AG04450 (cell line): ENCODE measurements around the gene SPDYE3. TPM values are rescaled to one million over a fixed set of nuclear protein-coding genes. Genes with fewer than 3 reads are reported as not detected.
"Not testable (repeated sequence)": the region's sequence is repeated elsewhere in the genome, so short reads cannot be mapped to it uniquely, and the experiment has no call there.

Source experiments
- CTCF ChIA-PET: fragments of 300-600, 350-600 bp; formaldehyde crosslinking; extraction: SDS; loops from one replicate; lab custom pipeline; 2022; ENCODE audit warnings: antibody characterized with exemption, inconsistent platforms; lab: Charles Lee
- POLR2A ChIA-PET: fragments of 350-600 bp; formaldehyde crosslinking; extraction: SDS; loops from one replicate; lab custom pipeline; 2021; ENCODE audit warnings: antibody characterized with exemption, inconsistent platforms; lab: Yijun Ruan, JAX
- DNase-seq: peaks from one replicate; pipeline ENCODE4 v3.0.0-alpha.2; 2011; ENCODE audit warnings: low read depth, low spot score
- H3K27ac ChIP-seq: one replicate; pipeline ENCODE4 v1.5.1; 2012; ENCODE audit warnings: low read depth, low read length, control low read depth
- H3K27me3 ChIP-seq: one replicate; pipeline ENCODE4 v1.6.0; 2012; ENCODE audit warnings: low read length; ENCODE audit not compliant: control insufficient read depth, insufficient read depth
- H3K4me3 ChIP-seq: 2 replicates; pipeline ENCODE4 v1.5.1; 2011; ENCODE audit warnings: mild to moderate bottlenecking, low read depth, low read length, control low read depth
- H3K9me3 ChIP-seq: 2 replicates; pipeline ENCODE4 v1.5.1; 2012; ENCODE audit warnings: low read length; ENCODE audit not compliant: control insufficient read depth, insufficient read depth
- polyA minus RNA-seq: library from RNA; depleted of rRNA, polyadenylated mRNA; stranded (reverse); fragments of >200 nt; gene quantifications from 2 replicates; pipeline ENCODE4 v1.2.3, GENCODE V29; 2011; rRNA and poly(A)+ RNA removed
- polyA plus RNA-seq: library from polyadenylated mRNA; depleted of rRNA; stranded (reverse); fragments of >200 nt; gene quantifications from 2 replicates; pipeline ENCODE4 v1.2.3, GENCODE V29; 2011; rRNA removed
- TF ChIP-seq, protein P1 (sequence below): IDR thresholded peaks from 2 replicates; pipeline ENCODE4 v1.5.1; 2011; ENCODE audit warnings: low read depth, low read length, control low read depth, inconsistent platforms

Gene SPDYE3, protein sequence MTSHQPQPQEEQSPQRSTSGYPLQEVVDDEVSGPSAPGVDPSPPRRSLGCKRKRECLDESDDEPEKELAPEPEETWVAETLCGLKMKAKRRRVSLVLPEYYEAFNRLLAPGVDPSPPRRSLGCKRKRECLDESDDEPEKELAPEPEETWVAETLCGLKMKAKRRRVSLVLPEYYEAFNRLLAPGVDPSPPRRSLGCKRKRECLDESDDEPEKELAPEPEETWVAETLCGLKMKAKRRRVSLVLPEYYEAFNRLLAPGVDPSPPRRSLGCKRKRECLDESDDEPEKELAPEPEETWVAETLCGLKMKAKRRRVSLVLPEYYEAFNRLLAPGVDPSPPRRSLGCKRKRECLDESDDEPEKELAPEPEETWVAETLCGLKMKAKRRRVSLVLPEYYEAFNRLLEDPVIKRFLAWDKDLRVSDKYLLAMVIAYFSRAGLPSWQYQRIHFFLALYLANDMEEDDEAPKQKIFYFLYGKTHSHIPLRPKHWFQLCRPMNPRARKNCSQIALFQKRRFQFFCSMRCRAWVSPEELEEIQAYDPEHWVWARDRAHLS
- polyA plus RNA-seq, result not detected in 2 replicates
- polyA minus RNA-seq, result not detected in 2 replicates

DNA sequence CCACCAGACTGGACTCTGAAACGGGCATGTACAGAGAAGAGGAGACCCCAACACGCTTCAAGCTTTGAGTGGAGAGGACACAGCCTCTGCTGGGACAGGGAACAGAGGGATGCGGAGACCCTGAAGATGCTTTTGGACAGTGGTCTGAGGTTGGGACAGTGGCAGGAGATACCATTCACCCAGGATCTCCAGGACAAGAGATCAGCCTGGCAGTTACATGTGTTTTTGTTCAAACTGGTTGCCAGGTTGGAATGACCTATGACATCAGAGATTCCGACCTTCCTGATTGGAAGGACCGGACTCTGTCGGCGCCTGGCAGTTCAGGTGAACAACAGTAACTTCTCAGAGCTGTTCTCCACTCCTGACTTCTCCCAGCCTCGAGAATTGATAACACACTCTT lies at the start of gene SPDYE3:
TSS of gene SPDYE3 (plus strand) at position 301 of the 400 bp plus-strand sequence. CDS start 184 bp downstream, outside the sequence.
- H3K4me3 ChIP-seq, H3K9me3 ChIP-seq, H3K27ac ChIP-seq, CTCF ChIA-PET, DNase-seq, H3K27me3 ChIP-seq, POLR2A ChIA-PET: not testable (repeated sequence)

DNA sequence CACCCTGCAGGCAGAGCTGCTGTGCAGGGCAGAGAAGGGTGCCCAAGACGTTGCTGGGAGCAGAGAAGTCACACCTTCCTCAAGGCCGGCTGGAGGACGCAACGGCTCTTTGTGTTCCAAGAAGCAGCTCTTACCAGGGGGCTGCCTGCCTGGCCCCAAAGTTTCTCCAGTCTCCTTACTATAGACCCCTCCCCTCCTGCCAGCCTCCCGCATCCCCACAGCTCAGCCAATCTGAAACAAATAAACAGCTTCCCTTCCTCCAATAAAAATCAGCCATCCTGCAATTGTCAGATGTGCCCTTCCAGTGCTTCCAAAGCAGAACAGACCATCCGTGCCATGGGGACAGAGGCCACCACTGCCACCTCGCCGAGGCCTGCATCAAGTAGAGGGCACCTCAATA lies 47.5 kb upstream of the SPDYE3 start:
- H3K4me3 ChIP-seq, H3K27me3 ChIP-seq, DNase-seq, H3K9me3 ChIP-seq, H3K27ac ChIP-seq, POLR2A ChIA-PET, CTCF ChIA-PET: not testable (repeated sequence)

DNA sequence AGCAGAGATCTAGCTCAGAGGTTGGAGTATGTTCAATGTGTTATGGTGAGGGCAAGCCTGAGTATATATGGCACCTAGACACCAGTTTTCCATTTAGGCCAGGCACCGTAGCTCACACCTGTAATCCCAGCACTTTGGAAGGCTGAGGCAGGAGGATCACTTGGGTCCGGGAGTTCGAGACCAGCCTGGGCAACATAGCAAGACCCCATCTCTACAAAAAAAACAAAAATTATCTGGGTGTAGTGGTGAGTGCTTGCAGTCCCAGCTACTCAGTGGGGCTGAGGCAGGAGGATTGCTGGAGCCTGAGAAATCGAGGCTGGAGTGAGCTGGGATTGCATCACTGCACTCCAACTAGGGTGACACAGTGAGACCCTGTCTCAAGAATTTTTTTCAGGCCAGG lies 44.6 kb upstream of the SPDYE3 start:
- ChIA-PET POLR2A (interaction anchor here (0.7 kb wide), 1 partner anchor 162 kb away, joined by 5 read pairs; no protein-coding TSS in a partner anchor), CTCF (interaction anchor here (0.7 kb wide), 1 partner anchor 9 kb away, joined by 3 read pairs; no protein-coding TSS in a partner anchor)
- H3K27me3 ChIP-seq, DNase-seq, H3K27ac ChIP-seq, H3K4me3 ChIP-seq, H3K9me3 ChIP-seq: not testable (repeated sequence)

DNA sequence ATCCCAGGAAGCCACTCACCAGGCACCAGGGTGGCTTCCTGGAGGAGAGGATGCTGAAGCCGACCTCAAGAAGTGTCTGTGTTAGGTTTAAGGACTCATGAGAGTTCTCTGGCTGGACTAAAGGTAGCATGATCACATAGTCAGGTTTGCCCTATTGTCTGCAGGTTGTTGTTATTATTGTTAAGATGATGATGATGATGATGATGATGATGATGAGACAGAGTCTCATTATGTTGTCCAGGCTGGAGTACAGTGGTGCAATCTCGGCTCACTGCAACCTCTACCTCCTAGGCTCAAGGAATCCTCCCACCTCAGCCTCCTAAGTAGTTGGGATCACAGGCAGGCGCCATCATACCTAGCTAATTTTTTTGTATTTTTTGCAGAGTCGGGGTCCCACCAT lies 43.3 kb upstream of the SPDYE3 start:
- H3K27me3 ChIP-seq, H3K27ac ChIP-seq, CTCF ChIA-PET, POLR2A ChIA-PET, DNase-seq, H3K9me3 ChIP-seq, H3K4me3 ChIP-seq: not testable (repeated sequence)

DNA sequence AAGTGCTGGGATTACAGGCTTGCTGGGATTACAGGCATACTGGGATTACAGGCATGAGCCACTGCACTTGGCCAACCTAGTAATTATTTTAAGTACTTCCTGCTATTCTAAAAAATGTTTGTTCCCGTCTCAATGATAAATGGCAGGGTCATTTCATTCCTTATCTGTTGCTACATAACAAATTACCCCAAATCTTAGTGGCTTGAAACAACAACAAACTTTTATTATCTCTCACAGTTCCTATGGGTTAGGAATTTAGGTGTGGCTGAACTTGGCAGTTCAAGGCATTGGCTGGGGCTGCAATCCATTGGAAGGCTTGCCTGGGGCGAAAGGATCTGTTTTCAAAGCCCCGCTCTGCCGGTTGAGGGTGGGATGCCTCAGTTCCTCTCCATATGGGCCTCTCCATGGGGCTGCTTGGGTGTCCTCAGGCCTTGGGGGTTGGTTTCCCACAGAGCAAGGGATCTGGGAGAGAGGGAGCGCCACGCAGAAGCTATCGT lies 42.8 kb upstream of the SPDYE3 start:
- CTCF ChIA-PET, POLR2A ChIA-PET: not testable (repeated sequence)

DNA sequence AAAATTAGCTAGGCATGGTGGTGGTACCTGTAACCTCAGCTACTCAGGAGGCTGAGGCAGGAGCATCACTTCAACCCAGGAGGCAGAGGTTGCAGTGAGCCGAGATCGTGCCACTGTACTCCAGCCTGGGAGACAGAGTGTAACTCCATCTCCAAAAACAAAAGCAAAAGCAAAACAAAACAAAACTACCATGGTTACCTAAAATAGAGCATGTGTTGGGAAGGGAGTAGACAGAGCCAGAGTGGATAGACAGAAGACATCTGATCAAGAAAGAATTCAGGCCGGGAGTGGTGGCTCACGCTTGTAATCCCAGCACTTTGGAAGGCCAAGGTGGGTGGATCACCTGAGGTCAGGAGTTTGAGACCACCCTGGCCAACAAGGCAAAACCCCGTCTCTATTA lies 41.7 kb upstream of the SPDYE3 start:
- CTCF ChIA-PET, result interaction anchor here (0.6 kb wide), 1 partner anchor 21 kb away, joined by 4 read pairs; no protein-coding TSS in a partner anchor
- H3K4me3 ChIP-seq, H3K27me3 ChIP-seq, H3K9me3 ChIP-seq, POLR2A ChIA-PET, DNase-seq, H3K27ac ChIP-seq: not testable (repeated sequence)

More for the DNA sequence above, 42.8 kb upstream of the SPDYE3 start:
- not testable (repeated sequence) for H3K27ac ChIP-seq, H3K4me3 ChIP-seq, DNase-seq, H3K27me3 ChIP-seq, H3K9me3 ChIP-seq

DNA sequence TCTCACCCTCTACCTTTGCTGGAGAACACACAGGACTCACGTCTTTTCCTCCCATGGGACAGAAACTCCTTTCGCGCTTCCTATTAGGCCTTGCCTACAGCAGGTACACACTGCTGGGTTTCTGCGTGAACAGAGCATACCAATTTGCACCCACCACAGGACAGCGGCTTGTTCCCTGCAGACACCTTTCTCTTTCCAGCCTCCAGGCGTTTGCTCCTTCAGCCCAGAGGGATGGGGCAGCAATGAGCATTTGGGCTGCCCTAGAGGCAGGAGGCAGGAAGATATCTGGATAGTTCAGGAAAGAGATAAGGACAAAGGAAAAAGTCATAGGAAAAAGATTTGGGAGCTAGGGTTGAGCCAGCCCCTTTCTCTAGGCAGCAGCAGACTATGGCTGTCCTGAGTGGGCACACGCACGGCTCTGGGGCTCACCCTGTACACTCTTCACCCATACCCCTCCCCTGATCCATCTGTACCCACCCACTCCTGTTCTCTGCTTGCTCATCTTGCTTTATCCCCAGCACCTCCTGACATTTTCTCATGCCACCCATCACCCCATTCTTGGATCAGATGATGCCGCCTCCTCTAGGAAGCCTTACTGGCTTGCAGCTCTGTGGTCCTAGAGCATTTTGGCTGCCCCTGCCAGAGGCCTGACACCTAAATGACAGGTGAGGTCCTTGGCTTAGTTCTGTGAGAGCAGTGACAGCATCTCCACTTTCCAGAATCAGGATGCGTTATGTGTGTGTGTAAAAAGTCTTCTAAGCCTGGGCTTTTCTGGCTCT lies 40.7 kb upstream of the SPDYE3 start:
- no peak for DNase-seq
- Histone ChIP-seq H3K27ac (no peak overlapping the region), H3K4me3 (no peak overlapping the region), H3K27me3 (no peaks in the 10 kb centered on the region), H3K9me3 (no peaks in the 10 kb centered on the region)
- POLR2A ChIA-PET, result no interaction called here
- TF ChIP-seq, protein P1, sequence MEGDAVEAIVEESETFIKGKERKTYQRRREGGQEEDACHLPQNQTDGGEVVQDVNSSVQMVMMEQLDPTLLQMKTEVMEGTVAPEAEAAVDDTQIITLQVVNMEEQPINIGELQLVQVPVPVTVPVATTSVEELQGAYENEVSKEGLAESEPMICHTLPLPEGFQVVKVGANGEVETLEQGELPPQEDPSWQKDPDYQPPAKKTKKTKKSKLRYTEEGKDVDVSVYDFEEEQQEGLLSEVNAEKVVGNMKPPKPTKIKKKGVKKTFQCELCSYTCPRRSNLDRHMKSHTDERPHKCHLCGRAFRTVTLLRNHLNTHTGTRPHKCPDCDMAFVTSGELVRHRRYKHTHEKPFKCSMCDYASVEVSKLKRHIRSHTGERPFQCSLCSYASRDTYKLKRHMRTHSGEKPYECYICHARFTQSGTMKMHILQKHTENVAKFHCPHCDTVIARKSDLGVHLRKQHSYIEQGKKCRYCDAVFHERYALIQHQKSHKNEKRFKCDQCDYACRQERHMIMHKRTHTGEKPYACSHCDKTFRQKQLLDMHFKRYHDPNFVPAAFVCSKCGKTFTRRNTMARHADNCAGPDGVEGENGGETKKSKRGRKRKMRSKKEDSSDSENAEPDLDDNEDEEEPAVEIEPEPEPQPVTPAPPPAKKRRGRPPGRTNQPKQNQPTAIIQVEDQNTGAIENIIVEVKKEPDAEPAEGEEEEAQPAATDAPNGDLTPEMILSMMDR, result no peak
- CTCF ChIA-PET, result no interaction called here
